Measurements from ENCODE around the gene TLN1.

Gene TLN1

GRCh38 chr9:35731415-35732184 lies 395 bp downstream of the TLN1 start:
- no peak for DNase-seq (ENCODE audit: low read depth in 1 of 2, low spot score in 1 of 2)

GRCh38 chr9:35730486-35730854 lies 1.5 kb downstream of the TLN1 start:
- DNase-seq (ENCODE audit: low read depth in 1 of 2, low spot score in 1 of 2) = no peak

GRCh38 chr9:35729700-35730485 lies 2.1 kb downstream of the TLN1 start:
- no peak for DNase-seq (ENCODE audit: low read depth in 1 of 2, low spot score in 1 of 2)

GRCh38 chr9:35729101-35729500 lies 2.9 kb downstream of the TLN1 start:
- no peak for DNase-seq (ENCODE audit: low read depth in 1 of 2, low spot score in 1 of 2)

- DNase-seq (ENCODE audit: low read depth in 1 of 2, low spot score in 1 of 2) = no peak
These were observed 3.7 kb downstream of the TLN1 start for GRCh38 chr9:35728041-35728971.

GRCh38 chr9:35727676-35728040 lies 4.3 kb downstream of the TLN1 start:
- DNase-seq (ENCODE audit: low read depth in 1 of 2, low spot score in 1 of 2) = no peak

- no peak for DNase-seq (ENCODE audit: low read depth in 1 of 2, low spot score in 1 of 2)
These were observed 5.1 kb downstream of the TLN1 start for GRCh38 chr9:35726931-35727330.

GRCh38 chr9:35725362-35725761 lies 6.6 kb downstream of the TLN1 start:
- no peak for DNase-seq (ENCODE audit: low read depth in 1 of 2, low spot score in 1 of 2)

- no peak for DNase-seq (ENCODE audit: low read depth in 1 of 2, low spot score in 1 of 2)
These were observed 8.1 kb downstream of the TLN1 start for GRCh38 chr9:35723908-35724307.

GRCh38 chr9:35723426-35723825 lies 8.6 kb downstream of the TLN1 start:
- no peak for DNase-seq (ENCODE audit: low read depth in 1 of 2, low spot score in 1 of 2)

- no peak for DNase-seq (ENCODE audit: low read depth in 1 of 2, low spot score in 1 of 2)
These were observed 12.4 kb downstream of the TLN1 start for GRCh38 chr9:35719546-35719945.

GRCh38 chr9:35718721-35719511 lies 13.1 kb downstream of the TLN1 start:
- DNase-seq (ENCODE audit: low read depth in 1 of 2, low spot score in 1 of 2) = no peak

GRCh38 chr9:35717132-35717870 lies 14.7 kb downstream of the TLN1 start:
- DNase-seq (ENCODE audit: low read depth in 1 of 2, low spot score in 1 of 2) = no peak

GRCh38 chr9:35716230-35716629 lies 15.8 kb downstream of the TLN1 start:
- DNase-seq (ENCODE audit: low read depth in 1 of 2, low spot score in 1 of 2) = no peak

GRCh38 chr9:35714579-35715252 lies 17.3 kb downstream of the TLN1 start:
- no peak for DNase-seq (ENCODE audit: low read depth in 1 of 2, low spot score in 1 of 2)

GRCh38 chr9:35714123-35714522 lies 17.9 kb downstream of the TLN1 start:
- DNase-seq (ENCODE audit: low read depth in 1 of 2, low spot score in 1 of 2) = no peak

GRCh38 chr9:35713578-35713977 lies 18.4 kb downstream of the TLN1 start:
- DNase-seq (ENCODE audit: low read depth in 1 of 2, low spot score in 1 of 2) = no peak

- no peak for DNase-seq (ENCODE audit: low read depth in 1 of 2, low spot score in 1 of 2)
These were observed 19.1 kb downstream of the TLN1 start for GRCh38 chr9:35712762-35713400.

Data from stimulated activated CD4-positive, alpha-beta T cell treated with anti-CD3 and anti-CD28 coated beads, Interleukin-15, amount 100 ng/mL, for 1 hour (primary cell).